GM23338 (cell line): ENCODE data around the gene CBARP. TPM values are rescaled to one million over a fixed set of nuclear protein-coding genes. Genes with fewer than 3 reads are reported as not detected.

Experiments used
- ATAC-seq: fragments of 200-7000 bp; cut with Tn5 transposase; 3 replicates; pipeline ENCODE4 v1.9.1; 2020
- DNase-seq: peaks from one replicate; pipeline ENCODE4 v3.0.0-alpha.2; 2015; ENCODE audit warnings: low spot score
- H2AFZ ChIP-seq: fragments of 200-600 bp; sonication (generic); 2 replicates; pipeline ENCODE4 v1.8.0; 2016; ENCODE audit warnings: antibody characterized with exemption, mild to moderate bottlenecking, moderate library complexity
- H3F3A ChIP-seq: fragments of 200-600 bp; sonication (generic); replicated peaks from 2 replicates; pipeline ENCODE4 v1.8.0; 2017; ENCODE audit warnings: antibody characterized with exemption, mixed run types, low read depth
- H3K27ac ChIP-seq: fragments of 200-600 bp; sonication (generic); 2 replicates; pipeline ENCODE4 v1.6.1; 2016; ENCODE audit warnings: low read depth
- H3K27me3 ChIP-seq: fragments of 200-600 bp; sonication (generic); 2 replicates; pipeline ENCODE4 v1.8.0; 2016; ENCODE audit warnings: mild to moderate bottlenecking, mixed run types, moderate library complexity; ENCODE audit not compliant: insufficient read depth
- H3K36me3 ChIP-seq: fragments of 200-600 bp; sonication (generic); 2 replicates; pipeline ENCODE4 v1.8.0; 2016; ENCODE audit warnings: mild to moderate bottlenecking; ENCODE audit not compliant: insufficient read depth
- H3K4me1 ChIP-seq: fragments of 200-600 bp; sonication (generic); 2 replicates; pipeline ENCODE4 v1.8.0; 2016; ENCODE audit warnings: mild to moderate bottlenecking, moderate library complexity; ENCODE audit not compliant: insufficient read depth
- H3K4me2 ChIP-seq: fragments of 200-600 bp; sonication (generic); 2 replicates; pipeline ENCODE4 v1.7.1; 2017; ENCODE audit warnings: mixed run types
- H3K4me3 ChIP-seq: fragments of 200-600 bp; sonication (generic); 2 replicates; pipeline ENCODE4 v1.6.1; 2016; ENCODE audit warnings: mixed run types
- H3K79me2 ChIP-seq: fragments of 200-600 bp; sonication (generic); replicated peaks from 2 replicates; pipeline ENCODE4 v1.8.0; 2017; ENCODE audit warnings: mild to moderate bottlenecking; ENCODE audit not compliant: insufficient read depth
- H3K9me2 ChIP-seq: fragments of 200-600 bp; sonication (generic); 2 replicates; pipeline ENCODE4 v1.8.0; 2017; ENCODE audit not compliant: insufficient read depth
- H4K20me1 ChIP-seq: fragments of 200-600 bp; sonication (generic); replicated peaks from 2 replicates; pipeline ENCODE4 v1.8.0; 2017; ENCODE audit warnings: mild to moderate bottlenecking; ENCODE audit not compliant: insufficient read depth
- H3K27ac Mint-ChIP-seq: 2 replicates; pipeline ENCODE4 v1.8.0; 2020; ENCODE audit warnings: inconsistent platforms, mild to moderate bottlenecking, moderate library complexity, mixed read lengths
- H3K27me3 Mint-ChIP-seq: 3 replicates; pipeline ENCODE4 v1.8.0; 2022; ENCODE audit warnings: low read depth, mild to moderate bottlenecking, moderate library complexity, mixed read lengths, inconsistent platforms; ENCODE audit not compliant: insufficient read depth, poor library complexity
- H3K36me3 Mint-ChIP-seq: 3 replicates; pipeline ENCODE4 v1.8.0; 2021; ENCODE audit warnings: low read depth, mild to moderate bottlenecking, inconsistent platforms, moderate library complexity, mixed read lengths
- H3K4me1 Mint-ChIP-seq: 3 replicates; pipeline ENCODE4 v1.8.0; 2020; ENCODE audit warnings: mild to moderate bottlenecking, inconsistent platforms, mixed read lengths
- H3K4me3 Mint-ChIP-seq: 3 replicates; pipeline ENCODE4 v1.8.0; 2021; ENCODE audit warnings: moderate library complexity, mild to moderate bottlenecking, inconsistent platforms, mixed read lengths
- H3K9me3 Mint-ChIP-seq: 3 replicates; pipeline ENCODE4 v1.8.0; 2020; ENCODE audit warnings: moderate library complexity, mild to moderate bottlenecking, inconsistent platforms, mixed read lengths
- CREB1 ChIP-seq: fragments of 250-450 bp; sonication (Bioruptor Pico); IDR thresholded peaks from 2 replicates; pipeline ENCODE4 v1.5.0; 2020; ENCODE audit warnings: low read depth, mild to moderate bottlenecking, moderate library complexity
- EZH2 ChIP-seq: fragments of 200-600 bp; sonication (generic); IDR thresholded peaks from one replicate; pipeline ENCODE4 v1.8.0; 2017; ENCODE audit warnings: antibody characterized with exemption, mild to moderate bottlenecking, low read depth; ENCODE audit not compliant: unreplicated experiment
- EZH2phosphoT487 ChIP-seq: fragments of 200-600 bp; sonication (generic); IDR thresholded peaks from one replicate; pipeline ENCODE4 v1.8.1; 2018; ENCODE audit warnings: antibody characterized with exemption; ENCODE audit not compliant: unreplicated experiment
- NANOG ChIP-seq: IDR thresholded peaks from 2 replicates; pipeline ENCODE4 v1.6.1; 2016; ENCODE audit warnings: antibody characterized with exemption, borderline replicate concordance
- POLR2AphosphoS5 ChIP-seq: IDR thresholded peaks from 2 replicates; pipeline ENCODE4 v1.6.1; 2016; ENCODE audit warnings: antibody characterized with exemption, low read depth
- REST ChIP-seq: IDR thresholded peaks from one replicate; pipeline ENCODE4 v1.6.1; 2018; ENCODE audit warnings: antibody characterized with exemption; ENCODE audit not compliant: unreplicated experiment
- STAT1 ChIP-seq: IDR thresholded peaks from one replicate; pipeline ENCODE4 v1.6.1; 2016; ENCODE audit warnings: antibody characterized with exemption; ENCODE audit not compliant: unreplicated experiment
- ZNF331 ChIP-seq: fragments of 250-450 bp; sonication (Bioruptor Pico); IDR thresholded peaks from 2 replicates; pipeline ENCODE4 v1.5.0; 2020; ENCODE audit warnings: low read depth, mild to moderate bottlenecking, moderate library complexity
- polyA plus RNA-seq: library from polyadenylated mRNA; unstranded; fragments of >200 nt; fragmentation: Nextera tagmentation; extraction: Ambion mirVana; gene quantifications from 2 replicates; pipeline ENCODE4 v1.2.1, GENCODE V29; 2016
- total RNA-seq: library from RNA; depleted of rRNA; stranded (reverse); fragments of >200 nt; shearing (Covaris generic); gene quantifications from 2 replicates; pipeline ENCODE4 v1.2.3, GENCODE V29; 2014
- TF ChIP-seq, protein P1 (sequence below), 2 experiments: fragments of 200-600 bp in 1 of 2; sonication (generic) in 1 of 2; conservative IDR thresholded peaks; 2 replicates each; pipeline versions ENCODE4 v1.5.1 to v1.6.1; 2016 to 2017; ENCODE audit warnings: antibody characterized with exemption in 2 of 2, low read depth in 2 of 2, mild to moderate bottlenecking in 2 of 2, moderate library complexity in 1 of 2

CBARP gene
- total and polyA plus RNA-seq, 2 experiments from 2014 or later: 2.0 to 14.1 TPM

DNA sequence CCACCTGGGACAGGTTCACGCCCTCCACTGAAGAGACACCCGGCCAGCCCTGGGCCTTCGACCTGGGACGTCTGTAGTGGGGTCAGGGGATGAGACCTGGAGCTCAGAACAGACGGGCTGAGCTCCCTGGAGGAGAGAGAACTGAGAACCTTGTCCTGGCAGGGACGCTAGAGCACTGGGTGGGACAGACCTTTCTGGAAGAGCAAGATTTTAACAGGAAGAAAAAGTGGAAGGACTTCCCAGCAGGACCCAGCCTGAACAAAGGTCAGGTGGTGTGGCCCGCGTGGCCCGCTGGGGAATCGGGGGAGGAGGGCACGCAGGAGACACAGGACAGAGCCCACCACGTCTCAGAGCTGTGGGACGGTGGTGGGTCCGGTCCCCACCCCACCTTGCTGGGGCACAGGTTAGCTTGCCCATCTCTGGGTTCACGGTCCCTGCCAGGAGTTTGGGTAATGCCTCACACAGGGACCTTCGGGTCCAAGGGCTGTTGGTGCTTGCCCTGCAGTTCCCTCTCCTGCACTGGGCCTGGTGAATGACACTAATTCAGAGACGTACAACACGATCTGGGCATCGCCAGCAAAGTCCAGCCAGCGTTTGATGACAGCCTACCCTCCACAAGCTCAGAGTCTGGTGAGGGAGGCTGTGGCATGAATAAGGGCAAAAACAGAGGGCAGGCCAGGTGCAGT is 46.6 kb upstream of the CBARP start (continued):
- no peak for TF ChIP-seq REST
- no peak for TF ChIP-seq CREB1 (CRISPR knock-in tag)
- no peak for TF ChIP-seq POLR2AphosphoS5

GRCh38 chr19:1283917-1284292 is 46.1 kb upstream of the CBARP start:
- Mint-ChIP-seq H3K36me3 (peaks cover 7% of the 10 kb centered on the region; the same call in 2 of the 3 replicates), H3K4me3 (peak overlapping the region; percentile 27; the same call in 1 of the 3 replicates)

More at GRCh38 chr19:1283917-1284292, 46.1 kb upstream of the CBARP start:
- Histone ChIP-seq H3K79me2 (no peaks in the 10 kb centered on the region), H3F3A (peaks cover 30% of the 10 kb centered on the region), H3K36me3 (no peaks in the 10 kb centered on the region), H3K4me2 (no peak overlapping the region), H3K4me3 (no peak overlapping the region), H4K20me1 (no peaks in the 10 kb centered on the region), H3K9me2 (no peaks in the 10 kb centered on the region), H3K4me1 (no peaks in the 10 kb centered on the region), H2AFZ (no peak overlapping the region), H3K27me3 (peaks cover 26% of the 10 kb centered on the region), H3K27ac (no peak overlapping the region)
- no peak for TF ChIP-seq EZH2
- no peak for TF ChIP-seq STAT1
- no peak for TF ChIP-seq ZNF331 (CRISPR knock-in tag)
- TF ChIP-seq NANOG: no peak
- no peak for TF ChIP-seq EZH2phosphoT487
- TF ChIP-seq POLR2AphosphoS5: no peak
- TF ChIP-seq, protein P1, sequence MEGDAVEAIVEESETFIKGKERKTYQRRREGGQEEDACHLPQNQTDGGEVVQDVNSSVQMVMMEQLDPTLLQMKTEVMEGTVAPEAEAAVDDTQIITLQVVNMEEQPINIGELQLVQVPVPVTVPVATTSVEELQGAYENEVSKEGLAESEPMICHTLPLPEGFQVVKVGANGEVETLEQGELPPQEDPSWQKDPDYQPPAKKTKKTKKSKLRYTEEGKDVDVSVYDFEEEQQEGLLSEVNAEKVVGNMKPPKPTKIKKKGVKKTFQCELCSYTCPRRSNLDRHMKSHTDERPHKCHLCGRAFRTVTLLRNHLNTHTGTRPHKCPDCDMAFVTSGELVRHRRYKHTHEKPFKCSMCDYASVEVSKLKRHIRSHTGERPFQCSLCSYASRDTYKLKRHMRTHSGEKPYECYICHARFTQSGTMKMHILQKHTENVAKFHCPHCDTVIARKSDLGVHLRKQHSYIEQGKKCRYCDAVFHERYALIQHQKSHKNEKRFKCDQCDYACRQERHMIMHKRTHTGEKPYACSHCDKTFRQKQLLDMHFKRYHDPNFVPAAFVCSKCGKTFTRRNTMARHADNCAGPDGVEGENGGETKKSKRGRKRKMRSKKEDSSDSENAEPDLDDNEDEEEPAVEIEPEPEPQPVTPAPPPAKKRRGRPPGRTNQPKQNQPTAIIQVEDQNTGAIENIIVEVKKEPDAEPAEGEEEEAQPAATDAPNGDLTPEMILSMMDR (conservative IDR thresholded peaks at IDR 0.05; ENCODE audit: low read depth in 2 of 2): no peak
- Mint-ChIP-seq H3K9me3 (no peaks in the 10 kb centered on the region; the same call in 2 of the 3 replicates), H3K27me3 (peaks cover 26% of the 10 kb centered on the region), H3K27ac (no peak overlapping the region), H3K4me1 (peaks cover 18% of the 10 kb centered on the region)
- DNase-seq: no peak
- ATAC-seq: no peak
